GM04504 (cell line): Measurements from ENCODE around the gene ZNF511.

ENCODE experiments used
- DNase-seq: peaks from one replicate; pipeline ENCODE4 v3.0.0-alpha.2; 2012; ENCODE audit warnings: low read depth

ZNF511 gene

GRCh38 chr10:133292919-133293809 lies 15.6 kb upstream of the ZNF511 start:
- peak; percentile 47 for DNase-seq

GRCh38 chr10:133293810-133294119 lies 14.9 kb upstream of the ZNF511 start:
- no peak for DNase-seq

GRCh38 chr10:133294189-133294588 lies 14.5 kb upstream of the ZNF511 start:
- DNase-seq = no peak

GRCh38 chr10:133295426-133296320 lies 13.0 kb upstream of the ZNF511 start:
- DNase-seq = no peak

- no peak for DNase-seq
Measured at GRCh38 chr10:133297504-133297903, 11.2 kb upstream of the ZNF511 start.

- no peak for DNase-seq
Measured at GRCh38 chr10:133298466-133298865, 10.2 kb upstream of the ZNF511 start.

GRCh38 chr10:133299224-133299623 lies 9.5 kb upstream of the ZNF511 start:
- no peak for DNase-seq

- DNase-seq = no peak
Measured at GRCh38 chr10:133299738-133300137, 9.0 kb upstream of the ZNF511 start.

GRCh38 chr10:133302230-133302629 lies 6.5 kb upstream of the ZNF511 start:
- no peak for DNase-seq

- DNase-seq = no peak
Measured at GRCh38 chr10:133303206-133303605, 5.5 kb upstream of the ZNF511 start.

- no peak for DNase-seq
Measured at GRCh38 chr10:133306097-133306476, 2.6 kb upstream of the ZNF511 start.

GRCh38 chr10:133306941-133307379 lies 1.8 kb upstream of the ZNF511 start:
- no peak for DNase-seq

GRCh38 chr10:133307776-133308420 lies 816 bp upstream of the ZNF511 start:
- DNase-seq = no peak

- peak; percentile 76 for DNase-seq
Measured at GRCh38 chr10:133309100-133309719, 496 bp downstream of the ZNF511 start.

GRCh38 chr10:133309720-133310398 lies 1.1 kb downstream of the ZNF511 start:
- no peak for DNase-seq

- no peak for DNase-seq
Measured at GRCh38 chr10:133310399-133310755, 1.7 kb downstream of the ZNF511 start.

- DNase-seq = no peak
Measured at GRCh38 chr10:133310789-133311188, 2.1 kb downstream of the ZNF511 start.

- DNase-seq = no peak
Measured at GRCh38 chr10:133311570-133311969, 2.9 kb downstream of the ZNF511 start.

- DNase-seq = no peak
Measured at GRCh38 chr10:133312016-133312768, 3.5 kb downstream of the ZNF511 start.

- DNase-seq = no peak
Measured at GRCh38 chr10:133312769-133313145, 4.0 kb downstream of the ZNF511 start.

GRCh38 chr10:133313192-133313591 lies 4.5 kb downstream of the ZNF511 start:
- no peak for DNase-seq
